NCI-H1417 (cell line): ENCODE measurements around the gene TMEM175.
"Not testable (repeated sequence)": the region's sequence is repeated elsewhere in the genome, so short reads cannot be mapped to it uniquely, and the experiment has no call there.

Source experiments
- DNase-seq, 3 experiments: peaks; one replicate each; lab custom pipeline; 2025; lab: John Stamatoyannopoulos, UW

The TMEM175 gene

DNA sequence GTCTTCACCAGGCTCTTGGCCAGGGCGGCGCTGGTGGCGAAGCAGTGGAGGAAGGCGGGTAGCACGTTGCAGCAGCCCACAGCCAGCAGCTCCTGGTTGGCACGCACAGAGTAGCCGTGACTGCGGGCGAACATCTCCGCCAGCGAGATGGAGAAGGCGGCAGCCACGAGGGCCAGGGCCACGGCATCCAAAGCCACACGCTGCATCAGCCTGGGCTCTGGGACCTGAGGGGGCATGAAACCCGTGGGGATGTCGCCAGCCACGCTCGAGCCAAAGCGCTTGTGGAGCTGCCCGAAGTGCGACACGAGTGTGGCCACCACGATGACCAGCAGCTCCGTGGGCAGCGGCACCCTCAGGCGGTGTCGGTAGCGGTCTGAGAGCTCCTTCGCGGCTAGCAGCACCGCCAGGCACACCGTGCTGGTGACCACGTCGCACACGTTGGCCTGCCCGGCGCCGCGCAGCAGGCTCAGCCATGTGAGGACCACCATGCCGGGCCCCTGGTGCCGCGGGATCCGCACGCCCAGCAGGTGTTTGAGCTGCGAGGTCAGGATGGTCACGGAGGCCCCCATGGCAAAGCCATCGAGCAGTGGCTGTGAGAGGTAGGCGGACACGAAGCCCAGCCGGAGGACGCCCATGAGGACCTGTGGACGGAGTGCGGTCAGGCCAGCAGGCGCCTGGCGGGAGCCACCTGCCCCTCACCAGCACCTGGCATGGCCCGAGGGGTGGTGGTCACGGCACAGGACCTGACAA, 57.6 kb downstream of the TMEM175 start:
- DNase-seq = no peak

DNA sequence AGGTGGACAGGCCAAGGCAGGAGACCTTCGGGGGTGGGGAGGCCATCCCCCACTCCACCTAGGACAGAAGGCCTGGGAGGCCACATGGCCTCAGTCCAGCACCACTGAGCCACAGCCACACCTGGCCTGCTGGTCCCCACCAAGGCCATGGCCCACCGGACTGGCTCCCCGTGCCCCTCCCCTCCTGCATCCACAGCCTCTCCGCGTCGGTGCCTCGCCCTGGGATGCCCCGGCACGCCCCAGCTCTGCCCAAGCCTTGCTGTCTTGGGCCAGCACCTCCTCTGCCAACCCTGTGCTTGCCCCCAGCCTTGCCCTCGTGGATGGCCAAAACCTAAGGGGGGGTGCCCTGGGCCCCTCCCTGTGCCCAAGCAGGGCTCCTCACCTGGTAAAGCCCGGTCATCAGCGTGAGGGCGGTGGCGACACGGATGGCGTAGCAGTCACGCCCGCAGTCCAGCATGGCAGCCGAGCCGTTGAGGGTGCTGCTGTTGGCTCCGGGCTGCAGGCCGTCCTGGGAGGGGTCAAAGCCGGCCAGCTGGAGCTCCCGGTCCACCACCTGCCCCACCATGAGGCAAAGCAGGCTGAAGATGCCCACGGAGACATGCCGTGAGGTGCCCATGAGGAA, 58.6 kb downstream of the TMEM175 start:
- DNase-seq = no peak

DNA sequence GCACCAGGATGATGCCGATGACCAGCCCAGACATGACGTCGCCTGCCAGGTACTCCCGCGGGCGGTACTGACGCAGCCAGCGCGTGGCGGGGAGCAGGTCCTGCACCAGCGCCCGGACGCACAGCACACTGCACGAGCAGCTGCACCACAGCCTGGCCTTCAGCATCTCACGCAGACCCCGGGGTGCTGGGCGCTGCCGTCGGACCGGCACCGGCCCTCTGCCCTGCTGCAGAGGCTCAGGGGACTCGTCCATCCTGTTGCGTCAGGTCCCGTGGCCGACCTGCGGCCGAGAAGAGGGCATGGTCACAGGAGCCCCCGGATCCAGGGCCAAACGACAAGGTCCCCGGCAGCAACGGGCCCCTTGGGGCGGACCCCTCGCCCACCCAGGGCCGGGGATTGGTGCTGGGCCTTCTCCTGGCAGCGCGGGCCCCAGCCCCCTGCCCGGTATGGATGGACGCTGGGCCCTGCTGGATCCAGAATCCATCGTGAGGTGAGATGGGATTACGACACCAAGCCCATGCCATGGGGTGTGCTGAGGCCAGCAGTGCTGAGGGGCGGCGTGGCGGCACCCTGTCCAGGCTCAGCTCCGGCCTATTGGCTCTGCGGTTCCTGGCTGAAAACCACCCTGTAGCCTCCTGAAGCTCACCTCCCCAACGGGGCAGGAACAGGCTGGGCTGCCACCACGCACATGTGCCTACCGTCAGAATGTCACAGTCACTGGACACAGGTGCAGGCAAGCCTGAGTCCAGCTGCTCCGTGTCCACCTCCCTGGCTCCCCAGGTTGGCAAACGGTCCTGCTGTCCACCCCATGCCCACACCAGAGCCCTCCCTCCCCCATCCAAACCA, 59.4 kb downstream of the TMEM175 start:
- no peak for DNase-seq

DNA sequence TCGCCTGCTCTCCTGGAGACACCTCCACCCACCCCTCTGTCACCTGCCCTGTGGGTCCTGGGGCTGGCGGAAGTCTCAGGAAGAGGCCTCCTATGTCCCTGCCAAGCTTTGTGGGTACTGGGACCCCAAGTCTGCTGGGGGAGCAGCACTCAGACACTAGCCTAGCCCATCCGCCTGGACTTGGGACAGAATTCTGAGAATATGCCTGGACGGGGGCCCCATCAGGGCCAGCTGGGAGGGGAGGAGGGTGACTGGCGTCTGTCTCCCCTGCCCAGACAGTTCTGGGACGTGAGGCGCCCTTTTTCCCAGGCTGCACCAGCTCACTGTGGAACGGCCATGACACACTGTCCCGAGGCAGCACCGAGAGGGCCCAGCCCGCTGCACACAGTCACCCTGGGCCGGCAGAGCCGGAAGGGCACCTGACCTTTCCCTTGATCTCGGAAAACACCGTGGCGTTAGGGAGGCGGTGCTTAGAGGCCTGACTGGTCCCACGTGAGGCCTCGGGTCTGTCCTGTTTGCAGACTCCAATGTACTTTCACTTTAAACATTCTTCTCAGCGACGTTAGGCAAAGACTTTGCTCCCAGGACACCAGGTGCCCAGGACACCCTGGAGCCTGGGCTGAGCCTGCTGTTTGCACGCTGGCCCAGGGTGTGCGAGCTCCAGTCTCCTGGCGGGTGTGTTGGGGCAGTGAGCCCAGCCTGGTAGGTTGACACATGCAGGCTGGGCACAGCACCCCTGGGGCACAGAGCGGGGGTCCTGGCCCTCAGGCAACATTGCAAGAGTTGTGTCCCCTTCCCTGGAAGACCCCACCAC, 60.2 kb downstream of the TMEM175 start:
- no peak for DNase-seq

DNA sequence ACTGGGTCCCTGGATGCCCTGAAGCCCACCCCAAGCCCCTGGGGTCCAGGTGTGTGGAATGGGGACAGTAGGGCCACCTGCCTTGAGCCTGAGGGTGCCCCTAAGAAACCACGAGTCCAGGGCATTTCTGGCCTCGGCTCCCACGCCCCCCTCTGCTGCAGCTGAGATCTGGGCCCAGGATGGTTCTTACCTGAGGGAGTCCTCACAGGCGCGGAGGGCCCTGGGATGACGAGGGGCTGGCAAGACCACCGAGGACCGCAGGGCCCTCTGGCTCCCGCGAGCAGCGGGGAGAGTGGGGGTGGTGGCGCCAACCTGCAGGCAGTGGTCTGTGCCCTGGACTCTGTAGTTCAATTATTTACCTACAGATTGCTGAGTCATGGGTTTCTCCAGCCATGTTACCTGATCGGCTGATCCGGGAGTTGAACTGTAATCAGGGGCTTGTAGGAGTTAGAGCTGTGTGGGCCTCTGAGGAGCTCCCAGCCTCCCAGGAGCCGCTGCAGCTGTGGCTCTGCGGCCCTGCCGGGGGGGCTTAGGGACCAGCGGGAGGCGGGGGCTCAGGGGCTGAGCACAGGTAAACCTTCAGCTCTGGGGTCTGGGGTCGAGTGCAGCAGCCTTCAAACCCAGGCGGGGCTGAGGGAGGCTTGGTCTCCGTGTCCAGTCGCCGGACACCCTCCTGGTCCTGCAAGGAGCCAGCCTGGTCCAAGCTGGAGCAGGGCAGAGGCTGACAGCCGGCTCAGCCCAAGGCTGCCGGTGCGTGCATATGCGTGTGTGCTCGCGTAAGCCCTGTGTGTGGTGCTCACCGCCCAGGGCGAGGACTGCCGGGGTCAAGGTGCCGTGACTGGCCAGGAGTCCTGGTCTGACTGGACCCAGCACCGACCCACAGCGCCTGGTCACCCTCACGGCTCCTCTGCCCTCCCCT, 61.1 kb downstream of the TMEM175 start, which contains the start of gene SLC26A1:
TSS of gene SLC26A1 (minus strand) at position 294 of the 919 bp plus-strand sequence. CDS start 1,701 bp downstream, outside the sequence.
- DNase-seq = no peak

DNA sequence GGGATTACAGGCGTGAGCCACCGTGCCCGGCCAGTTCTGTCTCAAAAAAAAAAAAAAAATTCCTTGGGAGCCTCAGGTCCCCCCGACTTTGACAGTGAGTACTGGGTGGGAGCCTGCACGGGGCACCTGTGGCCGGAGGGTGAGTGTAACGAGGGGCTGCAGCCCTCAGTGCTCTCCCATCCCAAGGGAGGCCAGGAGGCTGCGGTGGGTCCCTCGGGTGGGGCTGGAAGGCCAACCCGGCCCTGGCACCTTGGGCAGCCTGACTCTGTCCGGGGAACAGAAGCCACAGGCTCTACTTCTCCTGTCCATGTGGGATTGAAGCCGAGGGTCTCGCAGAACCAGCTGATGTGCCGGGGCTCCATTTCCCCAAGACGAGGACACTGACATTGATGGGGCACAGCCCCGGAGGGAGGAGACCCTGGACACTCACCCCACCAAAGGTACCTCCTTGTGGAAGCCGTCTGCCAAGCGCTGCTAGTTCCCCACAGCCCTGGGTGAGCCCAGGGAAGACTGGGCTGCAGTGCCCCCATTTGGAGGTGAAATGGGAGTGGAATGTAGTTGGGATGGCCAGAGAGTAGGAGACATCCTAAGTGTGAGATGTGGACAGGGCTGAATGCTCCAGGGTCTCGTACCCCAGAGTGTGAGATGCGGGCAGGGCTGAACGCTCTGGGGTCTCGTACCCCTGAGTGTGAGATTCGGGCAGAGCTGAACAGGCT, 63.2 kb downstream of the TMEM175 start:
- DNase-seq = no peak

DNA sequence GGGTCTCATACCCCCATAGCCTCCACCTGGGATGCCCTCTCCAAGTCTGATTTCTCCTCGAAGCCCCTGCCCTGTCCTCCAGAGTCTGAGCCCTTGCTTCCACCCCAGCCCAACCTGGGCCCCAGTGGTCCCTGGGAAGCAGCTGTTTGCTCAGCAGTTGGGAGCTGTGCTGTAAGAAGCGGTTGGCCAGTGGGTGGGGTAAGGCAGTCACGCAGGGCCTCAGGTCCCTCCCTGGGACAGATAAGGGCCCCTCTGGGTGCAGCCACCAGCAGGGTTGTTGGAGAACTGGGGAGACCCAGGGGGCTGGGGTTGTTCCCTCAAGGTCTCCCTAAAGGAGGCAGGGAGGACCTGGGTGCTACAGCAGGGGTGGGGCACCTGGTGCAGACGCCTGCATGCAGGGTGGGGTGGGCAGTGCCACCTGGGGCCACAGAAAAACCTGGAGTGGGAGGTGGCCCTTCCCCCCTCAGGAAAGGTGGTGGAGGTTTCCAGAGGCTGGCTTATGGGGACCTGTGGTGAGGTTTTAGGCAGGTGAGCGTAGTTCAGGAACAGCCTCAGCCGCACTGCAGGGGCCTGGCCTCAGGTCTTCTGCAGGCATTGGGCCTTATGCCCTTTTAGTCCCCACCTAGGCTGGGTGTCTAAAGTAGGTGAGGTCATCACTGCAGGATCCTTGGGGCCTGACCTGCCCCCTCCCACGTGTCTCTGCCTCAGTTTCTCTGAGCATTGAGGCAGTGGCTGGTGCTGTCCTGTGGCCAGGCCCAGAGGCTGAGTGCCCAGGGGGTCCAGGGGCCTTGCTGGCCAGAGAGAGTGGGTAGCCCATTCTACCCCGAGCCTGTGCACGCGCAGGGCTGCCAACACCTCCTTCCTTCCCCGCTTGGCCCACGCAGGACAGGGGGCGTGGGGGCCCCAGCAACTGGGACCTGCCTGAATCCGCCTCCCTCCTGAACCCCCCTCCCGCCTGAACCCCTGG, 64.1 kb downstream of the TMEM175 start:
- DNase-seq = no peak

DNA sequence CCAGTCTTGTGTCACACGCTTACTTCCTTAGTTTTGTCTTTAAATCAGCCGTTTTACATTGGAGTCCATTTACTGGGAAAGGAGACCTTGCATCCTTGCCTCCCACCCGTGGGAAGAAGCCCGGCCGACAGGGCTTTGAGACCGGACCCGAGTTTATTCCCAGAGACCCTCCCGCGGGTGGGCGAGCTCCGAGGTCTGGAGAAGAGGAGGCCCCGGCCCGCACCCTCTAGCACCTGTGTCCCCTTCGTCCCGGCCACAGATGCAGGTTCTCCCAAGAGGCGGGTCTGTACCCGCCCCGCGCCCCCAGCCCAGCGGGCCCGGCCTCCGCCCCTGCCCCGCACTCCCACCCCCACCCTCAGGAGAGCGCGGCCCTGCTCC, 64.7 kb downstream of the TMEM175 start:
- DNase-seq = no peak

DNA sequence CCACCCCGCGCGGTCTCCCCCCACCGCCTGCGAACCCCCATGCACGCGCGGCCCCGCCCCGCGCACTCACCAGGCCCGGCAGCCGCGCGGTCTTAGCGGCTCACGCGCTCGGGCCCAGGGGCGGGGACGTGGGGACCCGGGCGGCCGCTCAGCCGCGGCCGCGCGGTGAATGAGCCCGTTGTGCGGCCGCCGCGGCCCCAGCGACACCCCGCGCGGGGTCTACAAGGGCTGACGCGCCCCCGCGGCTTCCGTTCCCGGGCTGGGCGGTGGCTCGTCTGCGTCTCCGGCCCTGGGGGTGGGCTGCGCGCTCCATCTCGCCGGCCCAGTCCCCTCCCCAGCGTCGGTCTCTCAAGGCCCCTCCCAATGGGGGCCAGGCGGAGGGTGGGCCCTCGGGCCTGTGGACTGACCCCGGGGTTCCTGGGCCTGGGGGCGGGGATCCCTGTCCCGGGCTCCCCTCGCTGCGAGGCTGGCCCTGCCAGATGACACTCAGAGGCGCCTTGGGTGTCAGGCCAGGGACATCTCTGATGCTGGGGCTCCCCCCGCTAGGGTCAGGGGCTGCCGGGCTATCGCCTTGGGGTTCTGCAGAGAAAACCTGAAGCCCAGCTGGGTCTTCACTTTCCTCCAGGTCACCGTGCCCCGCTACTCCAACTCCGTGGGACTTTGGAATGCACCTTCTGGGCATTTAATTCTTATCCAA, 65.3 kb downstream of the TMEM175 start:
- DNase-seq = peak in 2 of 3 experiments; percentile 37 to 38

DNA sequence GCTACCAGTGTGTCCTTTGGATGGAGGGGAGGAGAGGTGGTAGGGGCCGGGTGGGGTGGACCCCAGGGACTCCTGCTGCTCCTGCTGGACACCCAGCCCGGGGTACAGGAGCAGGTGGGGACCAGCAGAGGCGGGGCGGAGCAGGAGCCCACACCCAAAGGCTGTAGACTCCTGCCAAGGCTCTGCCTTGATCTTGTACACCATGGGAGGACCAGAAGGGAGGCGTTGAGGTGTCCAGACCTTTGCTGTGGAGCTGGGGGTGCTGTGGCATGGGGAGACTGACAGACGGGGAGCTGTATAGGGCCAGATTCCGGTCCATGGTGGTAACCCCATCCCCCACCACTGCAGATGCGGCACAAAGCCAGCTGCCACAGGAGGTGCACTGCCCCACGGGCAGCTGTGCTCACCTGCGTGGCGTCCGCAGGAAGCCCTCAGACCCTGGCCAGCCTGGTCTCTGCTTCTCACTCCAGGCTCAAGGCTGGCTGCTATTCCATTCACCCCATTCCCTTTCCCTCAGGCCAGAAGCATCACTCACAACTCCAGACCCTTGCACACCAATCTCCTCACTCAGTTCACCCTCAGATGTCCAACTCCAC, 65.9 kb downstream of the TMEM175 start:
- peak in 1 of 3 experiments; percentile 29 for DNase-seq

DNA sequence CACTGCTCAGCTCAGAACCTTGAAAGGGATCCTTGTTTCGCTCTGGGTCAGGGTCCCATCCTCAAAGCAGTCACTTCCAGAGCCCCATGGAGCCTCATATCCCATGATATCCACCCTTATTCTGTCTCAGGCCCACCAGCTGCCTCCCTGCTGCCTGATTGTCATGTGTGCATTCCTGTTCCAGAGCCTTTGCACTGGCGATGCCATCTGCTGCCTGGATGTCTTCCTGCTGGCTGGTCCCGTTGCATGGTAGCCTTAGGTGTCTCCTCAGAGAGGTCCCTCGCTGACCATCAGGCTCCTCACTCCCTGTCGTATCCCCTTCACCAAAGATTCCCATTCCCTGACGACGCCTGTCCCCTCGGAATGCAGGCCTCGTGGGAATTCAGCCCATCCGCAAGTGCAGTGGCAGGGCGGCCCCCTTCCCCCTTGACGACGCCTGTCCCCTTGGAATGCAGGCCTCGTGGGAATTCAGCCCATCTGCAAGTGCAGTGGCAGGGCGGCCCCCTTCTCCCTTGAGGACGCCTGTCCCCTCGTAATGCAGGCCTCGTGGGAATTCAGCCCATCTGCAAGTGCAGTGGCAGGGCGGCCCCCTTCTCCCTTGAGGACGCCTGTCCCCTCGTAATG, 67.1 kb downstream of the TMEM175 start:
- DNase-seq = not testable (repeated sequence)

DNA sequence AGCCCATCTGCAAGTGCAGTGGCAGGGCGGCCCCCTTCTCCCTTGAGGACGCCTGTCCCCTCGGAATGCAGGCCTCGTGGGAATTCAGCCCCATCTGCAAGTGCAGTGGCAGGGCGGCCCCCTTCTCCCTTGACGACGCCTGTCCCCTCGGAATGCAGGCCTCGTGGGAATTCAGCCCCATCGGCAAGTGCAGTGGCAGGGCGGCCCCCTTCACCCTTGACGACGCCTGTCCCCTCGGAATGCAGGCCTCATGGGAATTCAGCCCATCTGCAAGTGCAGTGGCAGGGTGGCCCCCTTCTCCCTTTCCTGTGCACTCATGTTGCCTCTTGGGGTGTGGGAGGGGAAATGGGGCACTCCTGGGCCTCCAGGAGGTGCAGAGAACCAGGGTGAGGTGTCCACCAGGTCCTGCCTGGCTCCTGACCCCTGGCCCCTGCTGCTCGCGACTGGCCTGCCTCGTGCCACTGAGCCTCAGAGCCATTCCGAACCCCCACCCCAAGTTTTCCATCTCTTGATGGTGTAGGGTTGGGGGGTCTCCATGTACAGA, 67.7 kb downstream of the TMEM175 start:
- no peak for DNase-seq

DNA sequence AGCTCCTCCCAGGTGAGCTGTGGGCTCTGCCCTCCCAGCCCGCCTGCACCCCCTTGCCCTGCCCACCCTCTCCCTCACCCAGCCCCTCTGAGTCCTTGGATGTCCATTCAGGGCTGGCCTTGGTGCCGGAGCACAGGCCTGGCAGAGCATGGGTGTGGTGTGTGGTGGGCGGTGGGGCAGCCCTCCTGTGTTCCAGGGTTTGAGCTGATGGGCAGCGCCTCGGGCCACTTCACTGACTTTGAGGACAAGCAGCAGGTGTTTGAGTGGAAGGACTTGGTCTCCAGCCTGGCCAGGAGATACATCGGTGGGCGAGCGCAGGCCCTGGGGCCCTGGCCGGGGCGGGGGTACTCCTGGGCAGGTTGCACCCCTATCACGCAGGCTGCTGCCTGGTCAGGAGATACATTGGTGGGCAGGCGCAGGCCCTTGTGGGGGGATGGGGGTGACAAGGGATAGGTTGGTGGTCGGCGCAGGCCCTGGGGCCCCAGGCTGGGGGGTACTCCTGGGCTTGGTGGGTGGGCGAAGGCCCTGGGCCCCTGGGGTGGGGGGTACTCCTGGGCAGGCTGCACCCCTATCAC, 68.5 kb downstream of the TMEM175 start:
- DNase-seq = no peak

DNA sequence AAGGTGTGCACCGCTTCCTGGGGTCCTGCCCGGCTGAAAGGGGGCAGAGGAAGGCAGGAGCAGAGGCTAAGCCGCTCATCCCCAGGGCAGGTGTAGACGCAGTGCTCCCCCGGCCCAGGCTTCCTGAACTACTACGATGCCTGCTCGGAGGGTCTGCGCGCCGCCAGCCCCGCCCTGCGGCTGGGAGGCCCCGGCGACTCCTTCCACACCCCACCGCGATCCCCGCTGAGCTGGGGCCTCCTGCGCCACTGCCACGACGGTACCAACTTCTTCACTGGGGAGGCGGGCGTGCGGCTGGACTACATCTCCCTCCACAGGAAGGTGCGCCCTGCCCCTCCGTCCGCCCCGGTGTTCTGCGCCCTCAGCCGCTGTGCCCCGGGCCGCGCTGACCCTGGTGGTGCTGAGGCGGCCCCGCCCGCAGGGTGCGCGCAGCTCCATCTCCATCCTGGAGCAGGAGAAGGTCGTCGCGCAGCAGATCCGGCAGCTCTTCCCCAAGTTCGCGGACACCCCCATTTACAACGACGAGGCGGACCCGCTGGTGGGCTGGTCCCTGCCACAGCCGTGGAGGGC, 69.4 kb downstream of the TMEM175 start:
- DNase-seq = no peak

DNA sequence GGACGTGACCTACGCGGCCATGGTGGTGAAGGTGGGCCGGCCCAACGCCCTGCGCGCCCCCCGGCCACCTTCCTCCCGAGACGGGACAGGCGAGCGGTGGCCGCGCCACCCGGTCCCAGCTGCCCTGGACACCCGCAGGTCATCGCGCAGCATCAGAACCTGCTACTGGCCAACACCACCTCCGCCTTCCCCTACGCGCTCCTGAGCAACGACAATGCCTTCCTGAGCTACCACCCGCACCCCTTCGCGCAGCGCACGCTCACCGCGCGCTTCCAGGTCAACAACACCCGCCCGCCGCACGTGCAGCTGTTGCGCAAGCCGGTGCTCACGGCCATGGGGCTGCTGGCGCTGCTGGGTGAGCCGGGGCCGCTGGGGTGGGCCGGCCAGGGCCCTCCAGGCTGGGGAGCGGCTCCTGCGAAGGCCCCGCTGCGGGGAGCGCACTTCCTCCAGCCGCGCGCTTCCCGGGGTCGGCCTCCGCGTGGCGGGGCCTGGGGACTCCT, 69.9 kb downstream of the TMEM175 start:
- DNase-seq = no peak

DNA sequence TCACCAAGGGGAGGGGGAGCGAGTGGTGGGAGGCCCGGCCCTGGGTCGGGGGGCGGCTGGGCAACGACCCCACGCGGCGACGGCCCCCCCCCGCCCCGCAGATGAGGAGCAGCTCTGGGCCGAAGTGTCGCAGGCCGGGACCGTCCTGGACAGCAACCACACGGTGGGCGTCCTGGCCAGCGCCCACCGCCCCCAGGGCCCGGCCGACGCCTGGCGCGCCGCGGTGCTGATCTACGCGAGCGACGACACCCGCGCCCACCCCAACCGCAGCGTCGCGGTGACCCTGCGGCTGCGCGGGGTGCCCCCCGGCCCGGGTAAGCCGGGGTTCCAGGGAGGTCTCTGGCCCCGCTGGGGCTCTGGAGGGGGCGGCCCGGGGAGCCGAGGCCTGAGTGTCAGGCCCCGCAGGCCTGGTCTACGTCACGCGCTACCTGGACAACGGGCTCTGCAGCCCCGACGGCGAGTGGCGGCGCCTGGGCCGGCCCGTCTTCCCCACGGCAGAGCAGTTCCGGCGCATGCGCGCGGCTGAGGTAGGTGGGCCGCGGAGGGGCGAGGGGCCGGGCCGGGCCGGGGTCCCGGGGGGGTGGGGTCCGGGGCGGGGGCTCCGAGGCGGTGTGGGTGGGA, 70.5 kb downstream of the TMEM175 start:
- DNase-seq = no peak
